ENCODE data around the gene ERV3-1. TPM values are rescaled to one million over a fixed set of nuclear protein-coding genes. Genes with fewer than 3 reads are reported as not detected.

The ERV3-1 gene
- total and polyA plus RNA-seq, 9 of the 15 experiments (the other 6 are each of a cell fraction or from before 2014, with no cell fraction given): 10.2 to 30.0 (median 22.0) TPM

- TF ChIP-seq AFF4 (CRISPR knock-in tag; IDR thresholded peaks at IDR 0.05) (0 out of 2 replicates have a peak, but pooled peaks have one; percentile 36), ZNF644 (tag; IDR thresholded peaks at IDR 0.05; ENCODE audit: low read depth) (no peak), ASH1L (IDR thresholded peaks at IDR 0.05; ENCODE audit: borderline replicate concordance, low read depth, partially characterized antibody) (no peak), SMARCB1 (IDR thresholded peaks at IDR 0.05; ENCODE audit: insufficient read length, low read depth) (no peak), TBP (optimal IDR thresholded peaks at IDR 0.05; ENCODE audit: low read depth, low read length) (no peak), SLC30A9 (CRISPR knock-in tag; IDR thresholded peaks at IDR 0.05) (no peak), PYGO2 (tag; IDR thresholded peaks at IDR 0.05) (no peak), CTCFL (IDR thresholded peaks at IDR 0.05; ENCODE audit: borderline replicate concordance, insufficient read depth, low read depth, low read length, poor library complexity, severe bottlenecking) (no peak), EP400 (IDR thresholded peaks at IDR 0.05) (peak; percentile 9; the same call in 1 of the 2 replicates), STAG1 (CRISPR knock-in tag; IDR thresholded peaks at IDR 0.05; ENCODE audit: borderline replicate concordance) (no peak), FOXJ2 (tag; IDR thresholded peaks at IDR 0.05) (no peak), AFF1 (IDR thresholded peaks at IDR 0.05; ENCODE audit: low read depth in 1 of 2, partially characterized antibody in 2 of 2) (peak in 1 of 2 experiments; percentile 19), HDAC3 (IDR thresholded peaks at IDR 0.05; ENCODE audit: borderline replicate concordance, partially characterized antibody) (no peak), GMEB1 (CRISPR knock-in tag; IDR thresholded peaks at IDR 0.05) (no peak), SMARCA5 (IDR thresholded peaks at IDR 0.05) (0 out of 2 replicates have a peak, but pooled peaks have one; percentile 19), POLR2H (tag; IDR thresholded peaks at IDR 0.05; ENCODE audit: low read depth) (peak; percentile 34; the same call in 1 of the 2 replicates), MECOM (CRISPR knock-in tag; IDR thresholded peaks at IDR 0.05) (no peak)
Observed at GRCh38 chr7:65004575-65004974, 1.9 kb downstream of the ERV3-1 start (continued).

All from K562 (cell line).